Tibial nerve (tissue), 4 donors: ENCODE results near the gene ERBB4. TPM values are rescaled to one million over a fixed set of nuclear protein-coding genes. Genes with fewer than 3 reads are reported as not detected.

Source experiments
- DNase-seq, 2 donors: peaks; one replicate each; pipeline ENCODE4 v3.0.0-alpha.2; 2019; ENCODE audit warnings: low spot score in 2 of 2
- H3K27ac ChIP-seq, 4 donors: fragments of 200-600 bp; sonication (generic) in 3 of 4; one replicate each; pipeline ENCODE4 v1.5.1; 2017 to 2019; ENCODE audit warnings: mild to moderate bottlenecking in 1 of 4
- H3K27me3 ChIP-seq, 2 donors: fragments of 200-600 bp; sonication (generic) in 1 of 2; one replicate each; pipeline versions ENCODE4 v1.5.1 to v1.6.0; 2017 to 2019
- H3K36me3 ChIP-seq, 3 donors: fragments of 200-600 bp; sonication (generic); one replicate each; pipeline ENCODE4 v1.5.1; 2018 to 2019
- H3K4me1 ChIP-seq, 4 donors: fragments of 200-600 bp; sonication (generic) in 3 of 4; one replicate each; pipeline ENCODE4 v1.5.1; 2017 to 2019
- H3K4me3 ChIP-seq, 4 donors: fragments of 200-600 bp; sonication (generic) in 3 of 4; one replicate each; pipeline ENCODE4 v1.5.1; 2017 to 2019; ENCODE audit warnings: mild to moderate bottlenecking in 1 of 4, moderate library complexity in 1 of 4
- H3K9me3 ChIP-seq, 4 donors: fragments of 200-600 bp; sonication (generic) in 3 of 4; one replicate each; pipeline ENCODE4 v1.5.1; 2017 to 2019
- EP300 ChIP-seq, 2 donors: sonication (generic); formaldehyde crosslinking; IDR thresholded peaks; one replicate each; pipeline ENCODE4 v1.6.1; 2017; ENCODE audit warnings: antibody characterized with exemption in 2 of 2, mild to moderate bottlenecking in 1 of 2
- POLR2A ChIP-seq, 2 donors: fragments of 450-650 bp; IDR thresholded peaks; one replicate each; pipeline ENCODE4 v1.6.1; 2017; ENCODE audit warnings: antibody characterized with exemption in 2 of 2, mild to moderate bottlenecking in 2 of 2, moderate library complexity in 2 of 2
- WGBS, 2 donors: methylation state at CpG; one replicate each; pipeline ENCODE4 v1.1.5; 2018; 5-methylcytosine and 5-hydroxymethylcytosine counted together
- total RNA-seq, 4 donors: library from RNA; depleted of rRNA; stranded (reverse); fragments of >200 nt; gene quantifications; one replicate each; pipeline ENCODE4 v1.1.0, GENCODE V29; 2016
- TF ChIP-seq, protein P1 (sequence below), 5 experiments: fragments of 200-600 bp in 3 of 5; fragments of 450-650 bp in 2 of 5; sonication (generic) in 3 of 5; IDR thresholded peaks; one replicate each; pipeline ENCODE4 v1.5.1; 2016 to 2019; ENCODE audit warnings: antibody characterized with exemption in 5 of 5, mild to moderate bottlenecking in 3 of 5, moderate library complexity in 2 of 5

ERBB4 gene
- total RNA-seq, 4 donors from 2014 or later: 2.4 to 3.3 (median 2.9) TPM

DNA sequence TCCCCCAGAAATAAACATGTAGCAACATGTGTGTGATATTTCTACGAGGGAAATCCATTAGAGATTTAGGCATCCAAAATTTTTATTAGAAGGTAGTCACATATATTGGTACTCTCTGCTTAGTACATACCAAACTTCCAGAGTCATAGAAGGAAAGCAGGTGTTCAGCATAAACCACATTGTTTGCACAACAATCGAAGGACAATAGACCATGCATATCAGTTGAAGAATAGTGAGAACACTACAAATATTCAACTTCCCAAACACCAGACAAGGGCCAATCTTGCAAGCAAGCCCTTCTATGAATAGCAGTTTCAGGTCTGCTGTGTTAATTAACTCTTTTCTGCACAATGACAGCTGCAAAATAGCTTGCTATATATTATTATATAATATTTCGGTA, 702.2 kb downstream of the ERBB4 start:
- Histone ChIP-seq H3K27ac (no peak overlapping the region), H3K36me3 (no peaks in the 10 kb centered on the region), H3K27me3 (no peaks in the 10 kb centered on the region), H3K4me1 (no peaks in the 10 kb centered on the region), H3K9me3 (no peaks in the 10 kb centered on the region), H3K4me3 (no peak overlapping the region)
- no peak for DNase-seq
- WGBS, 2 donors: 46 to 47% methylated on average over 3 of the region's 3 CpGs
- TF ChIP-seq, protein P1, sequence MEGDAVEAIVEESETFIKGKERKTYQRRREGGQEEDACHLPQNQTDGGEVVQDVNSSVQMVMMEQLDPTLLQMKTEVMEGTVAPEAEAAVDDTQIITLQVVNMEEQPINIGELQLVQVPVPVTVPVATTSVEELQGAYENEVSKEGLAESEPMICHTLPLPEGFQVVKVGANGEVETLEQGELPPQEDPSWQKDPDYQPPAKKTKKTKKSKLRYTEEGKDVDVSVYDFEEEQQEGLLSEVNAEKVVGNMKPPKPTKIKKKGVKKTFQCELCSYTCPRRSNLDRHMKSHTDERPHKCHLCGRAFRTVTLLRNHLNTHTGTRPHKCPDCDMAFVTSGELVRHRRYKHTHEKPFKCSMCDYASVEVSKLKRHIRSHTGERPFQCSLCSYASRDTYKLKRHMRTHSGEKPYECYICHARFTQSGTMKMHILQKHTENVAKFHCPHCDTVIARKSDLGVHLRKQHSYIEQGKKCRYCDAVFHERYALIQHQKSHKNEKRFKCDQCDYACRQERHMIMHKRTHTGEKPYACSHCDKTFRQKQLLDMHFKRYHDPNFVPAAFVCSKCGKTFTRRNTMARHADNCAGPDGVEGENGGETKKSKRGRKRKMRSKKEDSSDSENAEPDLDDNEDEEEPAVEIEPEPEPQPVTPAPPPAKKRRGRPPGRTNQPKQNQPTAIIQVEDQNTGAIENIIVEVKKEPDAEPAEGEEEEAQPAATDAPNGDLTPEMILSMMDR (IDR thresholded peaks at IDR 0.05): no peak
- TF ChIP-seq POLR2A (IDR thresholded peaks at IDR 0.05) (no peak), EP300 (IDR thresholded peaks at IDR 0.05) (no peak)

DNA sequence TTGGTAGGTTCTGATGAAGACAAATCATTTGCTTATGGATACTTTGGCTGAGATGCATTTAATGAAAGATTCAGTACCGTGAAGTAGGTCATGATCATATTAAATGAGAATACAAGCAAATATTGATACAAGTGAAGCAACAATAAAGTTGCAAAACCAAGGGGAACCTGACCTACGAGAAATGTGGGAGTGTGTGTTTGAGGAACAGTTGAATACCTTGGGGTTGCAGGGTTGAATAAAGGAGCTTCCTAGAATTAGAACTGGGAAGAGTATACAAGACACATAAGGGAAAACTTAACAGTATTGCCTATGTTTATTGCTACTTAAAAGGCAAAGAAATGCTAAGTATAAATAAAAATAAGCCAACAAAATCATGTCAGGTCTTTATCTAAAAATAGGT, 702.9 kb downstream of the ERBB4 start:
- no peak for TF ChIP-seq POLR2A (IDR thresholded peaks at IDR 0.05)
- TF ChIP-seq EP300 (IDR thresholded peaks at IDR 0.05): no peak
- TF ChIP-seq, protein P1 (IDR thresholded peaks at IDR 0.05): no peak
- Histone ChIP-seq H3K27ac (no peak overlapping the region), H3K4me3 (no peak overlapping the region), H3K4me1 (no peaks in the 10 kb centered on the region), H3K36me3 (no peaks in the 10 kb centered on the region), H3K27me3 (no peaks in the 10 kb centered on the region), H3K9me3 (no peaks in the 10 kb centered on the region)
- 83 to 88% methylated on average over 2 of the region's 2 CpGs for WGBS, 2 donors
- no peak for DNase-seq

GRCh38 chr2:211833582-211834279, 704.9 kb downstream of the ERBB4 start:
- TF ChIP-seq EP300 (IDR thresholded peaks at IDR 0.05) (no peak), POLR2A (IDR thresholded peaks at IDR 0.05) (no peak)
- TF ChIP-seq, protein P1 (IDR thresholded peaks at IDR 0.05): no peak
- Histone ChIP-seq H3K36me3 (no peaks in the 10 kb centered on the region), H3K27me3 (no peaks in the 10 kb centered on the region), H3K4me1 (no peaks in the 10 kb centered on the region), H3K27ac (no peak overlapping the region), H3K9me3 (no peaks in the 10 kb centered on the region), H3K4me3 (no peak overlapping the region)
- 72 to 79% methylated on average over 4 of the region's 4 CpGs for WGBS, 2 donors
- DNase-seq: no peak

- Histone ChIP-seq H3K27me3 (no peaks in the 10 kb centered on the region), H3K27ac (no peak overlapping the region), H3K4me3 (no peak overlapping the region), H3K4me1 (no peaks in the 10 kb centered on the region), H3K9me3 (no peaks in the 10 kb centered on the region), H3K36me3 (no peaks in the 10 kb centered on the region)
- TF ChIP-seq, protein P1 (IDR thresholded peaks at IDR 0.05): no peak
- TF ChIP-seq POLR2A (IDR thresholded peaks at IDR 0.05) (no peak), EP300 (IDR thresholded peaks at IDR 0.05) (no peak)
- WGBS, 2 donors: 74 to 79% methylated on average over 3 of the region's 3 CpGs
- no peak for DNase-seq
Measured at GRCh38 chr2:211829725-211830124, 708.9 kb downstream of the ERBB4 start.

DNA sequence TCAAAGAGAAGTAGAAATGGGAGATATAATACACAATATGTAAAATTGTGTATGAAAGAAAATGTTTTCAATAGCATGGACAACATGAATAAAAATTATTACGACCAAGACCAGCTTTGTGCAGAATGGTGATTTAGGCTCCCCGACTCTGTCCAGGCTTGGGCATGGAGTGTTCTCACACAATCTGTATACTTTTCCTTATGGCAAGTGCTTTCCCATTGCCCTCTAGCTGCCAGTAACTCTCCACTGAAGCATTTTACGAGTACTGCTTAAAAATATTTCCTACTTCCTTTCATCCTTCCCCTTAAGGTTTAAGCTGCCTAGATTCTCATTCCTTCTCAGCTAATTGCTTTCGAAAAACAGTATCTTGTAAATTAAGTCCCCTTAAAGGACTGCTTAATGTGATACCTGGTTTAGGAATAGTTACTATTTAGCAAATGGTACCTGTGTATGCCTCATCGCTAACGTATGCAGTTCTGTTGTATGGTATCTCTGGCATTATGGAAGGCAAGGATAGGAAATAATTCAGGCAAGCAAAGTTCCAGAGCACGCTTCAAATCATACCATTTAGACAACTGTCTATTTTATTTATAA, 714.6 kb downstream of the ERBB4 start:
- 73 to 74% methylated on average over 7 of the region's 7 CpGs for WGBS, 2 donors
- no peaks in the 10 kb centered on the region for H3K4me1 ChIP-seq
- H3K36me3 ChIP-seq: no peaks in the 10 kb centered on the region
- H3K27ac ChIP-seq: no peak overlapping the region
- no peak for DNase-seq
- H3K4me3 ChIP-seq: no peak overlapping the region
- H3K9me3 ChIP-seq: peaks cover 0 to 6% (median 0%) of the 10 kb centered on the region in 4 donors
- H3K27me3 ChIP-seq: no peaks in the 10 kb centered on the region
- TF ChIP-seq EP300 (IDR thresholded peaks at IDR 0.05) (no peak), POLR2A (IDR thresholded peaks at IDR 0.05) (no peak)
- TF ChIP-seq, protein P1 (IDR thresholded peaks at IDR 0.05): no peak
